Right lung (tissue), 5 donors: ENCODE measurements around the gene TGIF1. TPM values are rescaled to one million over a fixed set of nuclear protein-coding genes. Genes with fewer than 3 reads are reported as not detected.

ENCODE experiments used
- DNase-seq, 2 donors: peaks; one replicate each; pipeline ENCODE4 v3.0.0-alpha.2; 2013
- polyA plus RNA-seq, 5 donors: library from polyadenylated mRNA; unstranded; fragments of 120-200 nt; gene quantifications; one replicate each; pipeline versions ENCODE4 v1.2.1 to v1.2.3, GENCODE V29; 2013; ENCODE audit warnings: inconsistent platforms in 1 of 5, low replicate concordance in 1 of 5; ENCODE audit not compliant: insufficient read length in 5 of 5, insufficient read depth in 1 of 5

Gene TGIF1
- polyA plus RNA-seq, 5 donors: 65.0 to 94.8 (median 86.9) TPM

- no peak for DNase-seq
These were observed 31.0 kb downstream of the TGIF1 start for GRCh38 chr18:3480827-3481573.

GRCh38 chr18:3481696-3482210 lies 31.8 kb downstream of the TGIF1 start:
- DNase-seq: peak; percentile 74 to 75

- DNase-seq: no peak
These were observed 32.3 kb downstream of the TGIF1 start for GRCh38 chr18:3482258-3482657.

GRCh38 chr18:3485153-3486149 lies 35.5 kb downstream of the TGIF1 start:
- no peak for DNase-seq

GRCh38 chr18:3486512-3486911 lies 36.5 kb downstream of the TGIF1 start:
- DNase-seq: no peak

GRCh38 chr18:3489462-3489861 lies 39.5 kb downstream of the TGIF1 start:
- no peak for DNase-seq

- DNase-seq: no peak
These were observed 42.1 kb downstream of the TGIF1 start for GRCh38 chr18:3491981-3492555.

- DNase-seq: no peak
These were observed 42.7 kb downstream of the TGIF1 start for GRCh38 chr18:3492721-3493120.

GRCh38 chr18:3493501-3494244 lies 43.7 kb downstream of the TGIF1 start:
- no peak for DNase-seq

- DNase-seq: no peak
These were observed 44.2 kb downstream of the TGIF1 start for GRCh38 chr18:3494245-3494526.

GRCh38 chr18:3494569-3494968 lies 44.6 kb downstream of the TGIF1 start:
- DNase-seq: no peak

GRCh38 chr18:3495691-3496430 lies 45.9 kb downstream of the TGIF1 start:
- no peak for DNase-seq

GRCh38 chr18:3498698-3499471 lies 48.9 kb downstream of the TGIF1 start:
- no peak for DNase-seq

- DNase-seq: no peak
These were observed 49.5 kb downstream of the TGIF1 start for GRCh38 chr18:3499501-3499900.

GRCh38 chr18:3500016-3500415 lies 50.0 kb downstream of the TGIF1 start:
- DNase-seq: no peak

- no peak for DNase-seq
These were observed 52.7 kb downstream of the TGIF1 start for GRCh38 chr18:3502650-3503049.

- DNase-seq: no peak
These were observed 54.7 kb downstream of the TGIF1 start for GRCh38 chr18:3504637-3505036.

- no peak for DNase-seq
These were observed 58.9 kb downstream of the TGIF1 start for GRCh38 chr18:3508576-3509549.
